GM18951 (cell line): Measurements from ENCODE around the gene S100A7A.

Source experiments
- POLR2A ChIP-seq: IDR thresholded peaks from 4 replicates; pipeline ENCODE4 v1.6.1; 2011; ENCODE audit warnings: mild to moderate bottlenecking; ENCODE audit not compliant: insufficient read length, insufficient read depth; ENCODE audit errors: extremely low read depth
- in situ Hi-C: fragments of 300-500 bp; cut with MboI; formaldehyde crosslinking; loops from one replicate; pipeline ENCODE4 v1.12.0; 2022; ENCODE audit warnings: low sequenced_read_pairs, mixed read lengths, inconsistent platforms; ENCODE audit not compliant: unreplicated experiment

Gene S100A7A

DNA sequence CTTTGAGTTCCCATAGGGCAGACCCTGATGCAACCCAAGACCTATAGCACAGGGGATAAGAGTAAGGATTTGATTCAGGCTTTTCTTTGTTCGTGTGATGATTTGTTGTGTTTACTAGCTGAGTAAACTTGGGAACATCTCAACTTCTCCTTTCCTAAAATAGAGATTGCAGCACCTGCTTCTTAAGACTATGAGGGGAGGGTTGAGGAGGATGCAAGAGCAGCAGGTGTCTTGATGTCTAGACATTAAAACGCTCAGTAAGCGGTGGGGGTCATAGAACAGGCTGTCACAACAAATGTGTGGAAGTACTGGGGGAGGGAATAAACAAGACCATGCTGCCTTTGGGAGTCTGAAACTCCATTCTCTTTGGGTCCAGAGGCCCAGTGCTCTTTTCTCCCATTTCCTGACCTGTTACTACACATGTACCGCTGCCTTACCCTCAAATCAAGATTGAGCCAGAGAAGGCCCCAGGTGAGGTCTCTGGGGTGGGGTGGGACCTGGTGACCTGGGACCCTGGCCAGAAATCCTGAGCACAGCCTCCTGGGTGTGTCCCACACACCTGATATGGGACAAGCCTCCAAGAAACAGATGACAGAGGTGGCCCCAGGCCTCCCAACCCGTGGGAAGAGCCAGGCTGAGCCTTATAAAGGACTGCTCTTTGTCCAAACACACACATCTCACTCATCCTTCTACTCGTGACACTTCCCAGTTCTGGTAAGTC is at the start of gene S100A7A:
Gene S100A7A (plus strand): TSS at position 671 of the 721 bp plus-strand sequence. CDS start 1,563 bp downstream, outside the sequence.
- no peak for TF ChIP-seq POLR2A
- in situ Hi-C loops = no loop called here

DNA sequence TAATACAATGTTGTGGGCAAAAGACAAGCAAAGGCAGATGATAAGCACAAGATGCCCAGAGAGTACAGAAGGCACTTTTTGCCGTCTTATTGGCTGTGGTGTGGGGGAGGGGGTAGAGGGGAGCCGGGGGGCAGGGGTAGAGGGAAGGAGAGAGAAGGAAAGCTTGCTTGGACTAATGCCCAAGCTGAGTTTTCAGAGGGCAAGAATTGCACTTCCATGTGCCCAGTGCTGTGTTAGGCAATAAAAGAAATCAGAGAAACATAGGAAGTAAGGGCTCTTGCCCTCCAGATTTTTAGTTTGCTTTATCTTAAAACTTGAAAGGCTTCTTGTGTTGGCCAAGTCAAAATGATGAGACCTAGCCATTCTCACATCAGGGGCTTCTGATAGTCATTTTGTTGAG is 49.2 kb upstream of the S100A7A start:
- in situ Hi-C loops = loop anchor here (10.0 kb wide), 1 partner anchor 118 kb away; no protein-coding TSS in a partner anchor
- no peak for TF ChIP-seq POLR2A

DNA sequence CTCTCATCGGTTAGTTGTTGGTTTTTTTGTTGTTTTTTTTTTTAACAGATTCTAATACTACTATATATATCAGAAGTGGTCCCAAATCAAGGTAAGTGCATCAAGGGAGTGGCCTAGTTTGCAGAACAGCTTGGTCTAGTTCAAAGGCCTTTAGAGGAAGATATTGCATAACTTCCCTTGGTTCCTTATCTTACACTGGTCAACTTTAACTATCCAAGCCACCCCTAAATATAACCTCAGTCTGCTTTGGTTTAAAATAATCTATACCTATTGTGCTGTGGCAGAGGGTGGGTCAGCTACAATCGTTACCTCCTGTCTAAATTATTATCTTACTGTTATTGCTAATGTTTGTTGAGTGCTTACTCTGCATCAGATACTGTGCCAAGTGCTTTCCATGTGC is 47.8 kb upstream of the S100A7A start:
- in situ Hi-C loops = loop anchor here (10.0 kb wide), 1 partner anchor 116 kb away; no protein-coding TSS in a partner anchor

DNA sequence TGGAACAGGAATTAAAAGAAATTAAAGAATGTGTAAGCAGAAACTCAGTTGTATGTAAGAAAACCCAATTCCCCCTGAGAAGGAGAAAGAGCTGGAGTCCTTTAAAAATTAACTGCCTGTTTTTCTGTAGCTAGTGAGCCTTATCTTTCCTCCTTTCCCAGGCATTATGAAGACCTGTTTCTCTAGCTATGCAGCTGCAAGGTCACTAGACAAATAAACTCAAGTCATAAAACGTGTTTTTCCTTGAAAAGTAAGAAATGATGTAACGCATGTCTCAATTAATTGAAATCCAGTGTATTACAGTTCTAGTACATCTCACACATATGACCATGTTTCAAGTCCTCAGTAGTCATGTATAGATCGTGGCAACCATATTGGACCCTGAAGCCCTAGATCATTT is 46.2 kb upstream of the S100A7A start:
- in situ Hi-C loops = no loop called here

More for the DNA sequence above, 47.8 kb upstream of the S100A7A start:
- TF ChIP-seq POLR2A = no peak

DNA sequence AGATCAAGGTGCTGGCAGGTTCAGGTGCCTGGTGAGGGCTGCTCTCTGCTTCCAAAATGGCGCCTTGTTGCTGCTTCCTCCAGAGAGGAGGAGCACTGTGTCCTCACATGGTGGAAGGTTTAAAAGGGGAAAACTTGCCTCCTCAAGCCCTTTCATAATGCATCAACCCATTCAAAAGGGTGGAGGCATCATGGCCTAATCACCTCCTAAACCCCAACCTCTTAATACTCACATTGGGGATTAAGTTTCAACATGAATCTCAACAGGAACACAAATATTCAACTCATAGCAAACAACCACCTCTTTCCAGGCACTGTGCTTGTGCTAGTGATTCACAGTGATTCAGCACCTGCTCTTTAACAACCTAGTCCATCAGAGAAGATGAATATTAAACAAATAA is 45.1 kb upstream of the S100A7A start:
- in situ Hi-C loops = no loop called here

More for the DNA sequence above, 46.2 kb upstream of the S100A7A start:
- TF ChIP-seq POLR2A = no peak

DNA sequence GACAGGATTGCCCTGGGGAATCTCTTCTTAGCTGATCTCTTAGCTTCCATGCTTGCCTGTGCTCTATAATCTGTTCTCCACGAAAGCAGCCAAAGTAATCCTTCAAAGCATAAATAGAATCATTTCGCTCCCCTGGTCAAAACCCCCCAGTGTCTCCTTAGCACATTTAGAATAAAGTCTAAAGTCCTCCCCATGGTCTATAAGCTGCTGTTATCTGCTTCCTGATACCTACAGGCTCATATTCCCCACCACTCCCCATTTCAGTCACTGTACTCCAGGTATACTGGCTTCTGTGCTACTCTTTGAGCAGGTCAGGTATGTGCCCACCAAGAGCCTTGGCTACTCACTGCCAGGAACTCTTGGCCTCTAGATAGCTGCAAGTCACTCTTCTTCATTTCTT is 43.7 kb upstream of the S100A7A start:
- in situ Hi-C loops = no loop called here
- TF ChIP-seq POLR2A = no peak

More for the DNA sequence above, 45.1 kb upstream of the S100A7A start:
- TF ChIP-seq POLR2A = no peak

DNA sequence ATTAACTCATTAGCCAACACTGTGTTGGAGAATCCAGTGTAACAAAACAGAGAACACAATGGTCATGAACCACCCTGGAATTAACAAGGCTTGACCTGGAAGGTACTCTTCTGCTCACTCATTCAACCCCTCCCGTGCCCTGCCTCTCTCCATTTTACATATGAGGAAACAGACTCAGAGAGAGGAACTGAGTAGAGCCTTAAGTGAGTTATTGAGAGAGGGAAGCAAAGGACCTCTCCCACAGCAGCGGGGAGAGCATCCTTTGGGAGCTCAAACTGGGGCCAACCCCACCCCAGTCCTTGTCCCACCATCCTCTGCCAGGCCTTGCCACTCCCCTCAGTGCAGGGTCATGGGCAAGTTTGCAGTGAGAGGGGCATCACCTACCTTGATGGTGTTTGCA is 42.2 kb upstream of the S100A7A start:
- TF ChIP-seq POLR2A = no peak
- in situ Hi-C loops = no loop called here

DNA sequence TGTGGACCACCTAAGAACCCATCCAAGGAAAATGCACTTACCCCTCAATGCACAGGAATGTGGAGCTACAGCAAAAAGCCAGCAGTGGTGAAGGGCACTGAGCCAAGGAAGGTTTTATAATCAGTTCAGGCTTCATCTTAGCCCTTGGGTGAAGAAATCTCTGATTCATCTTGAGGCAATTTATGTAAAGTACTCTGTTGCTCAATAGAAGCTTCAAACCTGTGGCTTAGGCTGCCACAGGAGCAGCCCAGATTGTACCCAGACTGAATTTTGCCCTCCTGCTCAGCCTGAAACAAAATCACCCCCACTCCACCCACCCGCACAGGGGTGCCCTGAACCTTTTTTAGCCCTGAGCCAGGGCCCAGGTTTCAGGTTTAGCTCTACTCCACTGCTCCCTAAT is 40.8 kb upstream of the S100A7A start, which contains the start of gene S100A12:
Gene S100A12 (minus strand): TSS at position 111 of the 400 bp plus-strand sequence. CDS start 1,029 bp downstream, outside the sequence.
- in situ Hi-C loops = no loop called here
- TF ChIP-seq POLR2A = no peak

DNA sequence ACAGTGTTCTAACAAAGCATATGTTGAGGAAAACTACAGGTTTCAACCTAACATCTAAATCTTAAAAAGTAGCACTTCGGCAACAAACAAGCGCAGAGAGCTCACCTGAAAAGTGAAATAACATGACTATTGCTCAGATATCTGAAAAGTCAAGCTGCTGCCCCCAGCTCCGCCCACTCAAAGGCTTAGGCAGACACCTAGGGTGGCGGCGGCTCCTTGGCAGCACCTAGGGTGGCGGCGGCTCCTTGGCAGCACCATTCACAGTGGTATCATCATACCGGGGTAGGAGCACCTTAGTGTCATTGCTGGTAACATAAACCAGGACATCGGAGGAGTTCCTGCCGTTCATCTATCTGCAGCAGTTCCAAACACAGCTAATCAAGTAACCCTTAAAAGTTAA is 36.7 kb upstream of the S100A7A start:
- no peak for TF ChIP-seq POLR2A
- in situ Hi-C loops = no loop called here

DNA sequence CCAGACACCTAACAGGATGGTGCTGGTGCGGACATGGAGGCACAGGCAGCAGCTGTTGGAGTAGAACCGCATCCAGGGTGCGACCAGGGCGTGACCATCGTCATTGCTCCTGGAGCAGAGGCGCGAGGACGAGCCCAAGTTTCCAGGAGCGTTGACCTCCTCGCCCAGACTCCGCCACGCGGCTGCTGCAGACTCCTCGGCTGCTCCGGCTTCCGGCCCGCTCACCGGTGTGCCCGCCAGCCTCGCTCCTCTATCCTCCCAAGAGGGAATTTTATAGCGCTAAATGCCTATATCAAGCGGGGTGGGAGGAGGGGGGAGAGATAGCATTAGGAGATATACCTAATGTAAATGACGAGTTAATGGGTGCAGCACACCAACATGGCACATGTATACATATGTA is 35.6 kb upstream of the S100A7A start:
- in situ Hi-C loops = no loop called here

DNA sequence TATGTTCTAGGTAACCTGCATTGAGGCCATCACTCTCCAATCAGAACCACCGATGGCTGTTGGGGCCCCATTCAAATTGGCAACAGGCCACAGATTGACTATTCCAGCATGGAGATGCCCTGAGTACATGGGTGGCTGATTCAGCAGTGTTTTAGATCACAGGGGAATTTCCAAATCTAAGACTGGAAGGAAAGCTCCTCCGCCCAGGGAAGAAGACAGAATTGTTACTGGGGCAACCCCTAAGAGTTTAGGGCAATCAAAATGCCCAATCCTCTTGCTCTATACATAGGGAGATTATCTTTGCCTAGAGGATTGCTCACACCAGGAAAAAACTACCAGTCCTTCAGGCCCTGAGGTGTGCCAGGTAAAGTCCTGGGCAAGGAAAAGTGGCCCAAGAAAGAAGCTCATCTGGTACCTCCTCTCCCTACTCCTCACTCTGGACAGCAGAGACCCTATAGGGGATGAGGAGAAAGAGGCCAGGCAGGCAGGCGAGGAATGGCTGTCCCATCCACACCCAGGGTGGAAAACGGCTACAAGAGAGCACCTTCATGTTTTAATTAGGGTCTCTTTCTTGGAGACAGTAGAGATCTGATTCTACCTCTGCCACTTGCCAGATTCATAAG is 31.3 kb upstream of the S100A7A start:
- in situ Hi-C loops = no loop called here
- no peak for TF ChIP-seq POLR2A

More for the DNA sequence above, 35.6 kb upstream of the S100A7A start:
- no peak for TF ChIP-seq POLR2A

DNA sequence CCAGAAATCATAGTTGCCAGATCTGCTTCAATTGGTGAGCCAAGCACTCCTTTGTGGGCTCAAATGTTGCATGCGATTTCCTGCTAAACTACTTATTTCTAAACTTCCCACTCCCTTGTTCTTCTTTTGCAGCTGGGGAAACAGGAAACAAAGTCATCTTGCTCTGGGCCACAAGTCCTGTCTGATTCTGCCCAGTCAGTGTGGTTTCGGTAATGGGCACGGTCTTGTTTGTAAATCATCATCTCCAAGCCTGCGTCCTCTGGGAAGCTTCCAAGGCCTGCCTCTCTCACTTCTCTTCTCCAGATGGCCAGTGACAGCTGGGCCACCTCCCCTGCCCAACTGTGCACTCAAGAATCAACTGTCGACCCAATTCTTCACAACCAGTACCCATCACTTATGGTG is 29.8 kb upstream of the S100A7A start:
- in situ Hi-C loops = no loop called here
- no peak for TF ChIP-seq POLR2A

DNA sequence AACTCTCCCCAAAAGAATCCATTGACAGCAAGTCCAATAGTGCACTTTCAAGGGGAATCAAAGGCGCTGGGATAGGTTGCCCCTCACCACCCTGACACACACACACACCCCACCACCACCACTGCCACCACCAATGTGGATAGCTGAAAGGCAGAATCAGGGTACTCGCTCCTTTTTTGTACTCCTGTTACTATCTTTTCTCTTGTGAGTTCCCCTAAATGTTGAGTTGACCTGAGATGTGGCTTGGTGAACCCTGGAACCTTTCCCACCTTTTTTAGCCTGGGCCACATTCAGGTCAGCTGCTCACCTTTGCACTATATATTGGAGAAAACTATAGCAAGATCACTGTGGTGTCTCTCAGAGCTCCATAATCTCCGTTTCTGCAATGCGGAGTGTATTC is 29.3 kb upstream of the S100A7A start:
- no peak for TF ChIP-seq POLR2A
- in situ Hi-C loops = no loop called here

DNA sequence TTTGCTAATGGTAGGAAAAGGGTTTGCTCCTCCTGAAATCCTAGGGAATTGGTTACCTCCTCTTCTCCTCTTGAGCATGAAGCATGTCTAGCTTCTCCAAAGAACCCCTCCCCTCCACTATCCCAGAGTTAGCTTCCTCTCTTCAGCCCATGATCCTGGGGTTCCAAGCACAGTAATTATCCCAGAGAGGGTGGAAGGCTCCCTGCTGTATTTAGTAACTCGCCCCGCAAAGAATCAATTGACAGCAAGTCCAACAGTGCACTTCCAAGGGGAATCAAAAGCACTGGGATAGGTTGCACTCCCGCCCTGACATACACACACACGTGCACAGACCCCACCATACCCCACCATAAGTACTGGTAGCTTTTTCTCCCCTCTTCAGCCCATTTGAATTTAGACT is 28.5 kb upstream of the S100A7A start:
- in situ Hi-C loops = no loop called here
- TF ChIP-seq POLR2A = no peak
